ENCODE results near the gene B3GAT2. TPM values are rescaled to one million over a fixed set of nuclear protein-coding genes. Genes with fewer than 3 reads are reported as not detected.

The B3GAT2 gene
- total and polyA plus RNA-seq, 2 of the 13 experiments (the other 11 are each of a cell fraction or from before 2014, with no cell fraction given) = 0.01 to 0.02 TPM

DNA sequence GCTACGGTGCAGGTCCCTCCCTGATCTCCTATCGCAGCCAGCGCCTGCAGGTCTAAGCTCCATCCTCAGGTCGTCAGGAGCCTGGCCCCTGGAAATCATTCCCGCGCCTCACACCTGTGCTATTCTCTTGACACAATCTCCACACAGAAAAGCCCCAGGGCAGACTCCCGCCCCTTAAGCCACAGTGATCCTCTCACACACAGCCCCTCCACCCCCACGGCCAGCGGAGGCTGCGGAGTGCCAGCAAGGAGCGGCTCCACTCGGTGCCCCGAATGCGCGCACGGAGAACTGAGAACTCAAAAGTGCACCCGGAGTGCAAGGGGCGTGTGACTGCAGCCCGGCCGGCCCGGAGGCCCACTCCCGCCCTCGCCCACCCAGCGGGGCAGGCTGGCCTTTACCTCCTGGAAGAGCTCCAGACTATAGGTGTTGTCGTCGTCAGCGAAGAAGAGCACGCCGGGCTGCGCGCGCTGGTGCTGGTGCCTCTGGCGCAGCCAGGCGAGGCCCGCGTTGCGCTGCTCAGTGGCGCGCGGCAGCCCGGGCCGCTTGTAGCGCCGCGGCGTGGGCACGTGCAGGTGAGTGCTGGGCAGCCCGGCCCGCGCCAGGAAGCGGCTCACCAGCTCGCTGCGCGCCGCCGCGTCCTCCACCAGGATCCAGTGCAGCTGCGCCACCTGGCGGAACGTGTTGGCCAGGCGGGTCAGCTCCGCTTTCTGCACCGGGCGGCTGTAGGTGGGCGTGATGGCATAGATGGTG is 1.2 kb downstream of the B3GAT2 start (continued):
- TF ChIP-seq, protein P1, sequence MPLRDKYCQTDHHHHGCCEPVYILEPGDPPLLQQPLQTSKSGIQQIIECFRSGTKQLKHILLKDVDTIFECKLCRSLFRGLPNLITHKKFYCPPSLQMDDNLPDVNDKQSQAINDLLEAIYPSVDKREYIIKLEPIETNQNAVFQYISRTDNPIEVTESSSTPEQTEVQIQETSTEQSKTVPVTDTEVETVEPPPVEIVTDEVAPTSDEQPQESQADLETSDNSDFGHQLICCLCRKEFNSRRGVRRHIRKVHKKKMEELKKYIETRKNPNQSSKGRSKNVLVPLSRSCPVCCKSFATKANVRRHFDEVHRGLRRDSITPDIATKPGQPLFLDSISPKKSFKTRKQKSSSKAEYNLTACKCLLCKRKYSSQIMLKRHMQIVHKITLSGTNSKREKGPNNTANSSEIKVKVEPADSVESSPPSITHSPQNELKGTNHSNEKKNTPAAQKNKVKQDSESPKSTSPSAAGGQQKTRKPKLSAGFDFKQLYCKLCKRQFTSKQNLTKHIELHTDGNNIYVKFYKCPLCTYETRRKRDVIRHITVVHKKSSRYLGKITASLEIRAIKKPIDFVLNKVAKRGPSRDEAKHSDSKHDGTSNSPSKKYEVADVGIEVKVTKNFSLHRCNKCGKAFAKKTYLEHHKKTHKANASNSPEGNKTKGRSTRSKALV (CRISPR knock-in tag; IDR thresholded peaks at IDR 0.05) = peak; percentile 93
- no peak for TF ChIP-seq ZNF513 (CRISPR knock-in tag; conservative IDR thresholded peaks at IDR 0.05)
- TF ChIP-seq ZC3H4 (CRISPR knock-in tag; IDR thresholded peaks at IDR 0.05; ENCODE audit: borderline replicate concordance) = no peak
- TF ChIP-seq HNRNPLL (IDR thresholded peaks at IDR 0.05; ENCODE audit: low read depth, low read length, poor library complexity, severe bottlenecking) = peak; percentile 83
- TF ChIP-seq, protein P2, sequence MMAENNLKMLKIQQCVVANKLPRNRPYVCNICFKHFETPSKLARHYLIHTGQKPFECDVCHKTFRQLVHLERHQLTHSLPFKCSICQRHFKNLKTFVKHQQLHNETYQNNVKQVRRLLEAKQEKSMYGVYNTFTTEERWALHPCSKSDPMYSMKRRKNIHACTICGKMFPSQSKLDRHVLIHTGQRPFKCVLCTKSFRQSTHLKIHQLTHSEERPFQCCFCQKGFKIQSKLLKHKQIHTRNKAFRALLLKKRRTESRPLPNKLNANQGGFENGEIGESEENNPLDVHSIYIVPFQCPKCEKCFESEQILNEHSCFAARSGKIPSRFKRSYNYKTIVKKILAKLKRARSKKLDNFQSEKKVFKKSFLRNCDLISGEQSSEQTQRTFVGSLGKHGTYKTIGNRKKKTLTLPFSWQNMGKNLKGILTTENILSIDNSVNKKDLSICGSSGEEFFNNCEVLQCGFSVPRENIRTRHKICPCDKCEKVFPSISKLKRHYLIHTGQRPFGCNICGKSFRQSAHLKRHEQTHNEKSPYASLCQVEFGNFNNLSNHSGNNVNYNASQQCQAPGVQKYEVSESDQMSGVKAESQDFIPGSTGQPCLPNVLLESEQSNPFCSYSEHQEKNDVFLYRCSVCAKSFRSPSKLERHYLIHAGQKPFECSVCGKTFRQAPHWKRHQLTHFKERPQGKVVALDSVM (CRISPR knock-in tag; IDR thresholded peaks at IDR 0.05) = no peak
- TF ChIP-seq NR2F2 (IDR thresholded peaks at IDR 0.05; ENCODE audit: borderline replicate concordance, low read depth) = no peak
- TF ChIP-seq TMF1 (CRISPR knock-in tag; IDR thresholded peaks at IDR 0.05; ENCODE audit: low read depth) = peak; percentile 83; the same call in 1 of the 2 replicates
- TF ChIP-seq NONO (IDR thresholded peaks at IDR 0.05) = no peak
- peak; percentile 83; the same call in 1 of the 2 replicates for TF ChIP-seq NONO (CRISPR knock-in tag; conservative IDR thresholded peaks at IDR 0.05)
- TF ChIP-seq, protein P3, sequence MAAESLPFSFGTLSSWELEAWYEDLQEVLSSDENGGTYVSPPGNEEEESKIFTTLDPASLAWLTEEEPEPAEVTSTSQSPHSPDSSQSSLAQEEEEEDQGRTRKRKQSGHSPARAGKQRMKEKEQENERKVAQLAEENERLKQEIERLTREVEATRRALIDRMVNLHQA (CRISPR knock-in tag; IDR thresholded peaks at IDR 0.05) = no peak
- no peak for TF ChIP-seq ZNF572 (CRISPR knock-in tag; IDR thresholded peaks at IDR 0.05)
- no peak for TF ChIP-seq RARA (CRISPR knock-in tag; IDR thresholded peaks at IDR 0.05)
- TF ChIP-seq KLF9 (CRISPR knock-in tag; IDR thresholded peaks at IDR 0.05; ENCODE audit: low read depth) = no peak
- TF ChIP-seq POLR2AphosphoS5 (IDR thresholded peaks at IDR 0.05; ENCODE audit: low read depth, low read length) = no peak
- TF ChIP-seq, protein P4, sequence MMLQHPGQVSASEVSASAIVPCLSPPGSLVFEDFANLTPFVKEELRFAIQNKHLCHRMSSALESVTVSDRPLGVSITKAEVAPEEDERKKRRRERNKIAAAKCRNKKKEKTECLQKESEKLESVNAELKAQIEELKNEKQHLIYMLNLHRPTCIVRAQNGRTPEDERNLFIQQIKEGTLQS (CRISPR knock-in tag; IDR thresholded peaks at IDR 0.05) = no peak
- TF ChIP-seq LBX2 (CRISPR knock-in tag; IDR thresholded peaks at IDR 0.05; ENCODE audit: borderline replicate concordance) = no peak
- TF ChIP-seq RFXANK (CRISPR knock-in tag; IDR thresholded peaks at IDR 0.05) = no peak
- TF ChIP-seq NR2F6 (IDR thresholded peaks at IDR 0.05) = no peak
- TF ChIP-seq NR2F6 (CRISPR knock-in tag; IDR thresholded peaks at IDR 0.05) = no peak
- no peak for TF ChIP-seq ZXDC (CRISPR knock-in tag; IDR thresholded peaks at IDR 0.05)
- TF ChIP-seq SMAD3 (CRISPR knock-in tag; IDR thresholded peaks at IDR 0.05) = no peak
- 0 out of 2 replicates have a peak, but pooled peaks have one; percentile 61 for TF ChIP-seq KLF12 (CRISPR knock-in tag; IDR thresholded peaks at IDR 0.05; ENCODE audit: borderline replicate concordance)

Measured in HepG2 (cell line).